ENCODE measurements around the gene AP1M1.

DNA sequence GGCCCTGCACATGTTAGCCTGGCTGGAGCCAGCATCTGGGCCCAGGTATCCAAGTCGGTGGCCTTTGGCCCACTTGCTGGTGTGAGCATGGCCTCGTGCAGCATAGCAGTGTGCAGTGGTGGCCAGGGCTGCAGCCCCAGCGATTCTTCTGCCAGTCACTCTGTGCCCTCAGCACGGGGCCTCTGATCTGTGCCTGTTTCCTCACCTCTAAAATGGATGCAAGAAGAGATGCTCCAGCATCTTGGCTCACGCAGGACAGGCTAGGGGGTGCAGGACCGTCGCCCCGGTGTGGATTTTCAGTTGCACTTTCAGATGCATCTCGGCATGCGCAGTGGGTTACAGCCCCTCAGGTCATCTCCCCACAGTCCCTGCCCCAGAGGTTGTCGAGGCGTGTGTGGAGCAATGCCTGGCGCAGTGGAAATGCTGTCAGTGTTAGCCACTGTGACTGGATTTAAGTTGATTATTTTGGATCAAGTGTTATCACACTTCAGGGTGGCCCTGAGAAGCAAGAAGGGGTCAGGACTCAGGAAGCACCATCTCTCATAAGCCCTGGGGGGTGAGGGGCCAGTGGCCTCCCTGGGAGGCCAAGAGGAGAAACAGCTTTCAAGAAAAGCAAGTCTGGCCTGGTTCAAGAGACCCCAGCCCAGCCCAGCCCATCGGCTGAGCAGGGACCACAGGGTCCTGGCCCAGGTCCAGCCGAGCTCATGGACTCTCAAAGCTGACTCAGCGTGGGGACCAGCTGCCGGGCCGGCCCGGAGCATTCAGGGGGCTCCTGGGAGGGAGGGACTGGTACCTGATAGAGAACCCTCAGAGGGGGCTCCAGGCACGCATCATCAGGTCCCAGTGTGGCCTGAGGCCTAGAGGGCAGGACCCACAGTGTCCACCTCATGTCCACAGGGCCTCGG lies 27.8 kb downstream of the AP1M1 start:
- TF ChIP-seq GATA2 (IDR thresholded peaks at IDR 0.05; ENCODE audit: low read depth, low read length), result no peak
- no peak for TF ChIP-seq GATA3 (IDR thresholded peaks at IDR 0.05; ENCODE audit: low read depth, low read length)
